PC-9 (cell line): ENCODE results near the gene TBC1D14. TPM values are rescaled to one million over a fixed set of nuclear protein-coding genes. Genes with fewer than 3 reads are reported as not detected.
A peak's percentile ranks its signal among the peaks of the same experiment; 100 is the strongest.

ENCODE experiments used
- BruUV-seq: library from RNA; stranded (reverse); fragments of 400-500 nt; replicated peaks from 2 replicates; lab custom pipeline; 2021; lab: Mats Ljungman, UMichigan
- CTCF ChIA-PET: fragments of 300-600 bp; sonication (Branson Sonifier 250); formaldehyde crosslinking; loops from one replicate; lab custom pipeline; 2022; ENCODE audit warnings: antibody characterized with exemption; lab: Charles Lee
- POLR2A ChIA-PET: fragments of 300-600 bp; sonication (Branson Sonifier 250); formaldehyde crosslinking; loops from one replicate; lab custom pipeline; 2022; ENCODE audit warnings: antibody characterized with exemption; ENCODE audit not compliant: unreplicated experiment; lab: Charles Lee
- DNase-seq, 2 experiments: peaks; one replicate each; pipeline versions ENCODE4 v3.0.0 to v3.0.0-alpha.2; 2015 to 2022; ENCODE audit warnings: mixed read lengths in 1 of 2
- H2AFZ ChIP-seq: fragments of 200-600 bp; sonication (generic); 2 replicates; pipeline ENCODE4 v1.8.1; 2017; ENCODE audit warnings: antibody characterized with exemption
- H3F3A ChIP-seq: fragments of 200-600 bp; sonication (generic); 2 replicates; pipeline ENCODE4 v1.8.1; 2017; ENCODE audit warnings: antibody characterized with exemption, mild to moderate bottlenecking, low read depth; ENCODE audit not compliant: insufficient read depth
- H3K27ac ChIP-seq: fragments of 200-600 bp; sonication (generic); 2 replicates; pipeline ENCODE4 v1.6.1; 2016; ENCODE audit warnings: mixed run types
- H3K27me3 ChIP-seq: fragments of 200-600 bp; sonication (generic); 2 replicates; pipeline ENCODE4 v1.6.1; 2016; ENCODE audit warnings: low read depth, mixed run types; ENCODE audit not compliant: insufficient read depth
- H3K36me3 ChIP-seq: fragments of 200-600 bp; sonication (generic); 2 replicates; pipeline ENCODE4 v1.6.1; 2016; ENCODE audit warnings: low read depth, mixed run types
- H3K4me1 ChIP-seq: fragments of 200-600 bp; sonication (generic); replicated peaks from 2 replicates; pipeline ENCODE4 v1.6.1; 2016; ENCODE audit warnings: mixed run types; ENCODE audit not compliant: insufficient read depth
- H3K4me2 ChIP-seq: fragments of 200-600 bp; sonication (generic); 2 replicates; pipeline ENCODE4 v1.6.1; 2017; ENCODE audit warnings: mixed run types
- H3K4me3 ChIP-seq: fragments of 200-600 bp; sonication (generic); 2 replicates; pipeline ENCODE4 v1.6.1; 2016; ENCODE audit warnings: mixed run types
- H3K79me2 ChIP-seq: fragments of 200-600 bp; sonication (generic); 2 replicates; pipeline ENCODE4 v1.6.1; 2017; ENCODE audit warnings: low read depth, mixed run types
- H3K9me2 ChIP-seq: fragments of 200-600 bp; sonication (generic); 2 replicates; pipeline ENCODE4 v1.8.1; 2017; ENCODE audit warnings: mild to moderate bottlenecking; ENCODE audit not compliant: insufficient read depth
- H3K9me3 ChIP-seq: fragments of 200-600 bp; sonication (generic); 2 replicates; pipeline ENCODE4 v1.8.1; 2016; ENCODE audit warnings: low read depth; ENCODE audit not compliant: insufficient read depth
- H4K20me1 ChIP-seq: fragments of 200-600 bp; sonication (generic); 2 replicates; pipeline ENCODE4 v1.8.1; 2017; ENCODE audit not compliant: insufficient read depth
- CTCF ChIP-seq: fragments of 200-600 bp; sonication (generic); conservative IDR thresholded peaks from 2 replicates; pipeline ENCODE4 v1.6.1; 2017; ENCODE audit warnings: mixed run types, antibody characterized with exemption, mild to moderate bottlenecking, moderate library complexity
- EZH2 ChIP-seq: fragments of 200-600 bp; sonication (generic); IDR thresholded peaks from 2 replicates; pipeline ENCODE4 v1.8.0; 2017; ENCODE audit warnings: antibody characterized with exemption, low read depth
- intact Hi-C: fragments of 100-400 bp; cut with micrococcal nuclease; formaldehyde crosslinking; loops from one replicate; pipeline ENCODE4 v1.10.0; 2022; ENCODE audit not compliant: unreplicated experiment
- total RNA-seq: library from RNA; stranded (reverse); gene quantifications from 2 replicates; pipeline ENCODE4 v1.2.3, GENCODE V29; 2021

The TBC1D14 gene
- total RNA-seq, 1 experiment from 2014 or later: 46.2 TPM

- DNase-seq: peak in 1 of 2 experiments; percentile 46
- peaks cover 30% of the 10 kb centered on the region for H3K79me2 ChIP-seq
- intact Hi-C loops: loop anchor here (1.0 to 2.0 kb wide), 3 partner anchors 25 to 135 kb away; partner anchors contain the start of genes GRPEL1 and TBC1D14
Observed at GRCh38 chr4:7043284-7044136, 133.9 kb downstream of the TBC1D14 start, which contains the start of gene TADA2B. TSS of gene TADA2B (plus strand) at chr4:7043372. CDS start at chr4:7043580, 208 bp downstream.

GRCh38 chr4:7044137-7044930, 134.7 kb downstream of the TBC1D14 start:
- Histone ChIP-seq H3K4me2 (peak overlapping the region; percentile 95), H3K4me3 (peak overlapping the region; percentile 86), H3K27ac (no peak overlapping the region), H3K4me1 (0 out of 2 replicates have a peak, but pooled peaks cover 16% of the 10 kb centered on the region), H3K79me2 (peaks cover 30% of the 10 kb centered on the region), H3K27me3 (no peaks in the 10 kb centered on the region), H3K36me3 (no peaks in the 10 kb centered on the region), H4K20me1 (0 out of 2 replicates have a peak, but pooled peaks cover 4% of the 10 kb centered on the region), H3K9me3 (no peaks in the 10 kb centered on the region), H3F3A (no peaks in the 10 kb centered on the region), H2AFZ (peak overlapping the region; percentile 87), H3K9me2 (no peaks in the 10 kb centered on the region)
- no peak for TF ChIP-seq EZH2
- no peak for TF ChIP-seq CTCF
- intact Hi-C loops: no loop called here
- CTCF ChIA-PET: interaction anchor here (0.6 to 1.5 kb wide), 2 partner anchors 10 to 36 kb away, joined by 3 read pairs; no protein-coding TSS in a partner anchor
- no TSS peak for BruUV-seq
- no peak for DNase-seq
- POLR2A ChIA-PET: interaction anchor here (0.5 to 0.7 kb wide), 4 partner anchors 23 to 355 kb away, joined by 3 to 4 read pairs (median 3); partner anchors contain the start of gene GRPEL1

More at GRCh38 chr4:7043284-7044136, 133.9 kb downstream of the TBC1D14 start, which contains the start of gene TADA2B:
- H4K20me1 ChIP-seq: 0 out of 2 replicates have a peak, but pooled peaks cover 4% of the 10 kb centered on the region
- H3K4me2 ChIP-seq: peak within 1 kb of the TSS; percentile 95
- H3K9me2 ChIP-seq: no peaks in the 10 kb centered on the region
- H3K27me3 ChIP-seq: no peaks in the 10 kb centered on the region
- H3F3A ChIP-seq: no peaks in the 10 kb centered on the region
- POLR2A ChIA-PET: interaction anchor here (0.5 to 0.7 kb wide), 7 partner anchors 24 to 403 kb away, joined by 3 to 5 read pairs (median 3); partner anchors contain the start of gene GRPEL1
- CTCF ChIA-PET: interaction anchor here (0.6 to 1.5 kb wide), 6 partner anchors 9 to 134 kb away, joined by 3 to 11 read pairs (median 4); no protein-coding TSS in a partner anchor
- no peaks in the 10 kb centered on the region for H3K9me3 ChIP-seq
- 0 out of 2 replicates have a peak, but pooled peaks cover 16% of the 10 kb centered on the region for H3K4me1 ChIP-seq
- H3K27ac ChIP-seq: no peak within 1 kb of the TSS
- peak within 1 kb of the TSS; percentile 86 for H3K4me3 ChIP-seq
- no peak for TF ChIP-seq EZH2
- no peak for TF ChIP-seq CTCF
- H3K36me3 ChIP-seq: no peaks in the 10 kb centered on the region
- no TSS peak for BruUV-seq
- peak within 1 kb of the TSS; percentile 91 for H2AFZ ChIP-seq

- TF ChIP-seq CTCF (no peak), EZH2 (no peak)
- no peak for DNase-seq
- TSS peak; percentile 26 for BruUV-seq
- Histone ChIP-seq H3K4me2 (no peak overlapping the region), H4K20me1 (0 out of 2 replicates have a peak, but pooled peaks cover 4% of the 10 kb centered on the region), H3K79me2 (peaks cover 30% of the 10 kb centered on the region), H2AFZ (no peak overlapping the region), H3K4me3 (no peak overlapping the region), H3K27me3 (no peaks in the 10 kb centered on the region), H3K27ac (no peak overlapping the region), H3F3A (no peaks in the 10 kb centered on the region), H3K36me3 (no peaks in the 10 kb centered on the region), H3K9me3 (no peaks in the 10 kb centered on the region), H3K9me2 (no peaks in the 10 kb centered on the region), H3K4me1 (0 out of 2 replicates have a peak, but pooled peaks cover 16% of the 10 kb centered on the region)
- POLR2A ChIA-PET: no interaction called here
- intact Hi-C loops: no loop called here
- CTCF ChIA-PET: no interaction called here
Observed at GRCh38 chr4:7045553-7045952, 135.9 kb downstream of the TBC1D14 start.
